ENCODE results near the gene TYW3.

Gene TYW3, protein sequence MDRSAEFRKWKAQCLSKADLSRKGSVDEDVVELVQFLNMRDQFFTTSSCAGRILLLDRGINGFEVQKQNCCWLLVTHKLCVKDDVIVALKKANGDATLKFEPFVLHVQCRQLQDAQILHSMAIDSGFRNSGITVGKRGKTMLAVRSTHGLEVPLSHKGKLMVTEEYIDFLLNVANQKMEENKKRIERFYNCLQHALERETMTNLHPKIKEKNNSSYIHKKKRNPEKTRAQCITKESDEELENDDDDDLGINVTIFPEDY

GRCh38 chr1:74732960-74733603, at the start of gene TYW3, which contains the start of gene CRYZ:
TSS of gene TYW3 (plus strand) at chr1:74733152. CDS start at chr1:74733245, 93 bp downstream.
TSS of gene CRYZ (minus strand) at chr1:74733050. CDS start at chr1:74724821, 8,229 bp downstream.
- peak; percentile 15 for DNase-seq

- DNase-seq, result no peak
Observed at GRCh38 chr1:74683656-74684055, 49.3 kb upstream of the TYW3 start.

GRCh38 chr1:74684301-74684700, 48.7 kb upstream of the TYW3 start:
- DNase-seq, result no peak

GRCh38 chr1:74686928-74687327, 46.0 kb upstream of the TYW3 start:
- no peak for DNase-seq

GRCh38 chr1:74689621-74690363, 43.2 kb upstream of the TYW3 start:
- no peak for DNase-seq

- no peak for DNase-seq
Observed at GRCh38 chr1:74690364-74690696, 42.6 kb upstream of the TYW3 start.

DNA sequence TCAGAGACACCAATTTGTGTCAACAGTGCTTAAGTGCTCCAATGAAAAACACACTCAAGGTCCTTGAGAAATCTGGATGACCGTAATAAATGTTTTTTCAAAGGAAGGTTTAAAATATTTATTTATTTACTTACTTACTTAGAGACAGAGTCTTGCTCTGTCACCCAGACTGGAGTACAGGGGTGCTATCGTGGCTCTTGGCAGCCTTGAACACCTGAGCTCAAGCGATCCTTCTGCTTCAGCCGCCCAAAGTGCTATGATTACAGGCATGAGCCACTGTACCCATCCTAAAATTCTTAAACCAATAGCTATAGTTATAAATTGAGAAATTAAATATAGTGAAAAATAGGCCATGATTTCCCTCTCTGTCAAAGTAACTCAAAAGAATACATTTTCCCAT, 42.0 kb upstream of the TYW3 start:
- DNase-seq, result no peak

GRCh38 chr1:74693473-74693872, 39.5 kb upstream of the TYW3 start:
- DNase-seq, result no peak

- DNase-seq, result no peak
Observed at GRCh38 chr1:74697832-74698231, 35.1 kb upstream of the TYW3 start.

DNA sequence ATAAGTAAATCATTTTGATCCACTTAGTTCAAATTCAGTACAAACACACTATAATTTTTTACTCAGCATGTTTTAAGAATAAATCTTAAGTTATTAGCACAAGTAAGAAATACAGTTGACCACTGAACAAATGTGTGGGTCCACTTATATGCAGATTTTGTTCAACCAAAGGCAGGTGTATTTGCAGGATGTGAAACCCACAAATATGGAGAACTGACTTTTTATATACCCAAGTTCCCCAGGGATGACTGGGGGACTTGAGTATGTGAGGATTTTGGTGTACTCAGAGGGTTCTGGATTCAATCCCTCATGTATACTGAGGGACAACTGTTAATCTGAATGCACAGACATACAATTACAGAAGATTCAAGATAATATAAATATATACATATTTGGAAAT, 33.6 kb upstream of the TYW3 start:
- DNase-seq, result no peak

GRCh38 chr1:74703386-74704182, 29.4 kb upstream of the TYW3 start:
- DNase-seq, result no peak

DNA sequence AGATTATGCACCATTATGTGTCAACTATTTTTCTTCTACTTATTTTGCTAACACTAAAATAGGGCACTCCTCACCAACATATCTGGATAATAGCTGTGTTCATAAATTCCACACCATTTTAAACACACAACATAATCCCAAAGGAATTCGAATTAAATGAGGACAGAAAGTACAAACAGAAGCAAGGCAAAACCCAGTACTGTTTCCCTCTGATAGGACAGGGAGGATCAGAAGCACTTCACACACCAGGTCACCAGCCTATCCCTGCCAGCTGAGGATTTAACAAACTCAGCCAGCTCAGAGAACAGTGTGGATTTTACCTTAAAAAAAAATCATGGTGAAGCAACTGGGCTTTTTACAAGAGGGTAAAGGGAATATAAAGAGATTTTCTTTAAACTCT, 20.1 kb upstream of the TYW3 start:
- DNase-seq, result no peak

DNA sequence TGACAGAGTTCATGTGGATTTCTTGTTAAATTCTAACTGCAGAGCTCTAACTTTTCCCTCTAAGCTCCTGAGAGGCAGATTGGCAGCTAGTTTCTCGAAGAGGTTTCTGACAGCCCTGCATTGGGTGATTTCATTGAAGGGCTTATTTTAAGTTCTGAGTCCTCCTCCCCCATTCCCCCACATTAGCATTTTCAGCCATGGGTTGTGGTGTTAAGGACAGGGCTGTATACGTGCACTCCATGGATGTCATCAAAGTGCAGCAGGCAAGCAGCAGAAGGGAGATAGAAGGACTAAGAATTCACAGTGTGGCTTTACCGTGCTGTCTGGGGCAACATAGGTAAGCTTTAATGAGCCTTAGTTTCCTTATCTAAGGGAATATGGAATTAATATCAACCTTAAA, 19.1 kb upstream of the TYW3 start:
- no peak for DNase-seq

DNA sequence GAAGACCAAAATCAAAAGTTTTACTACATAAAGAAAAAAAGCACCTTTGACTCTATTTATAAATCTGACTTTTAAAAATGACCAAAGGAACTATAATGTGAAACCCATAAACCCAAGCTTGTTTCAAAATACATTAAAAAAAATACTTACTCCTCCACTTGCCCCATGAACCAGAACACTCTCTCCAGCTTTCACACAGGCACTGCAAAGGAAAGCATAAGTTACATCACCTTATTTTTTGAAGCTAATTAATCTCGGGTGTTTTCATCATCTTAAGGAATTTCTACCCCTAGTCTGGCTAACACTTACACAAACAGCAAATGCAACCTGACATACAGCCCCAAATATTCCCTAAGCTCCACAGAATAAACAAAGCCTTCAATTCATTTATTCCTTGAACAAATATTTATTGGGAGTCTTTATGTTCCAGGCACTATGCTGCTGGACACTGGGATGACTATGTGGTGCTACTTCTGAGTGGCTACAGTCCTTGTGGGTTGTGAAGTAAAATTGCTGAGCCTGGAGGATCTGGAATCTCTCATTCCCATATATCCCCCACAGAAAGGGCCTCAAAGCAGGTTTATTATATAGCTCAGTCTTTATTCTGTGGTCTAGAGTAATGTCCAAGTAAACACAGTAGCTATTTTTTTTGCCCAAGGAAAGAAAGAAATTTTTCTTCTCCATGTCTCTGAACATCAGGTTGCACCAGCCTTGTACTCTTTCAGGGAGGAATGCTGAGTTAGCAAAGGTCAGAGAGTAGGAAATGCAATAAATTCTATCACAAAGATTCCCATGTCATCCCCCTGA, 18.3 kb upstream of the TYW3 start:
- DNase-seq, result no peak

- DNase-seq, result no peak
Observed at GRCh38 chr1:74715236-74715502, 17.8 kb upstream of the TYW3 start.

DNA sequence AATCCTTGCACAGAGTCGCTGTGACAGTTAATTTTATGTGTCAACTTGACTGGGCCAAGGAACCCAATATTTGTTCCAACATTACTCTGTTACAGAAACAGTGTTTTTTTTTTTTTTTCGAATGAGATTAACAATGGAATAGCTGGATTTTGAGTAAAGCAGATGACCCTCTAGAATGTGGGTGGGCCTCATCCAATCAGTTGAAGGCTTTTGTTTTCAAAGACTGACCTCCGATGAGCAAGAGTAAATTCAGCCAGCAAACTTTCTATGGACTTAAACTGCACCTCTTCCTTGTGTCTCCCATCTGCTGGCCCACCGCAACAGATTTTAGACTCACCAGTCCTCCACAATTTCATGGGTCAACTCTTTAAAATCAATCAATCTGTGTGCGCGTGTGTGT, 17.1 kb upstream of the TYW3 start:
- no peak for DNase-seq

DNA sequence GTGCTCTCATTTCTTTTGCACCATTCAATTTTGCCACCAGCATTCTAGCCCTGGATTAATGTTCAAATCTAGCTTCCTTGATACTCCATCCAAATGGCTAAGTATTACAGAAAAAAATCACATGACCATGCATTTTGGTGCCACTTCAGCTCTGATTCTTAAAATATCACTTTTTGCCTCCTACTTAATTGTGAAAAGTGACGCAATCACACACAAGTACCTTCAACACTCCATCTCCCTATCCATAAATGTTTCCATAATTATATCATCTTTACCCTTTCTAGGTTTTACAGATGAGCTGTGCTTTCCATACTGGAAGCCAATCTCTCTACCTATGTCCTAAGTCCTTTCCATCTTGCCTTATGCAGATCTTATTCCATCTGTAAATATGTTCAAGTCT, 16.1 kb upstream of the TYW3 start:
- no peak for DNase-seq

DNA sequence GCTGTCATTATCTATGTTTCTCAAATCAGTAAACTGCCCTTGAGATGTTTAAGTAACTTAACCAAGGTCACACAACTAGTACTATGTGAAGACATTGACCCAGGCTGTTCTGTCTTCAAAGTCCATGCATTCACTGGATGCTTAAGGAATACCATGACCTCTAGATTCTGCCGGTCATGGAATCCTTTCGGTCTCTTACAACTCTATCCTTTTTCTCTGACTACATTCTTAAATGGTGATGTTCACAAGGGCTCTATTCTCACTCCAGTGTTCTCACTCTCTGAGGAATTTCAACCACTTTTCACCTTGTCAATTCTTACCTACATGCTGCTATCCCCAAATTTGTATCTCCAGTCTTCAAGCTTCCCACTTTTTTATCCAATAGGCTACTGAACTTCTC, 15.3 kb upstream of the TYW3 start:
- no peak for DNase-seq

DNA sequence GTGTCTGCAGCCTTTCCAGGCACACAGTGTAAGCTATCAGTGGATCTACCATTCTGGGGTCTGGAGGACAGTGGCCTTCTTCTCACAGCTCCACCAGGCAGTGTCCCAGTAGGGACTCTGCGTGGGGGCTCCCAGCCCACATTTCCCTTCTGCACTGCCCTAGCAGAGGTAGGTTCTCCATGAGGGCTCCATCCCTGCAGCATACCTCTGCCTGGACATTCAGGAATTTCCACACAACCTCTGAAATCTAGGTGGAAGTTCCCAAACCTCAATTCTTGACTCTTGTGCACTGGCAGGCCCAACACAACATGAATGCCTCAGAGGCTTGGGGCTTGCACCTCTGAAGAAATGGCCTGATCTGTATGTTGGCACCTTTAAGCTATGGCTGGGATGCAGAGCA, 6.9 kb upstream of the TYW3 start:
- no peak for DNase-seq

DNA sequence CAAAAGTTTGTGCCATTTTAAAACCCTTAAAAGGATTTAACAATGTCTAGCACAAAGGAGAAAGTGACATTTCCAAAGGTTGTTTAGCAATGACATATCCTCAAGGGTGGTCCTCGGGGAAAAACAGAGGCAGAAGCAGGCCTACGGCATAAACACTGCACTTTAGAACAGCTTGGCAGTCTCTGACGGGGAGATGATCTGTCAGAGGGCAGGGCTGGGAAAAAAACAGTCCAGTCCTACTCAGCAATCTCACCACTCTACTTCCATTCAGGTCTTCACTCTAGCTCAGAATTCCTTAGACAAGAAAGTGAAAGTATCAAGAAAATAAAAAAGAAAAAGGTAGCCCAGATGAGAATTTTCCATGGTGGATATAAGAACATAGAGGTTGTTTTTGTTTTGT, 4.2 kb upstream of the TYW3 start:
- no peak for DNase-seq

GRCh38 chr1:74729741-74730478, 3.0 kb upstream of the TYW3 start:
- DNase-seq, result no peak
